GM10248 (cell line): Measurements from ENCODE around the gene ANKS3.

ENCODE experiments used
- CTCF ChIA-PET: fragments of 300-600 bp; sonication (Branson Sonifier 250); formaldehyde crosslinking; extraction: SDS; loops from one replicate; lab custom pipeline; 2021; ENCODE audit warnings: antibody characterized with exemption; lab: Yijun Ruan, JAX
- POLR2A ChIA-PET: fragments of 350-650 bp; sonication (Branson Sonifier 250); formaldehyde crosslinking; extraction: SDS; loops from one replicate; lab custom pipeline; 2020; ENCODE audit warnings: antibody characterized with exemption; lab: Yijun Ruan, JAX
- DNase-seq: peaks from one replicate; pipeline ENCODE4 v3.0.0; 2012; ENCODE audit errors: extremely low spot score
- CTCF ChIP-seq: IDR thresholded peaks from 2 replicates; pipeline ENCODE4 v1.5.1; 2012; ENCODE audit warnings: mild to moderate bottlenecking, low read depth; ENCODE audit errors: extremely low read depth, missing control alignments, control extremely low read depth

The ANKS3 gene

GRCh38 chr16:4647644-4647980 lies 86.5 kb downstream of the ANKS3 start:
- TF ChIP-seq CTCF, result no peak
- DNase-seq, result no peak
- ChIA-PET CTCF (no interaction called here), POLR2A (no interaction called here)

- POLR2A ChIA-PET, result no interaction called here
- CTCF ChIA-PET, result no interaction called here
These were observed 87.1 kb downstream of the ANKS3 start for GRCh38 chr16:4646773-4647643.

More at GRCh38 chr16:4646773-4647643, 87.1 kb downstream of the ANKS3 start:
- DNase-seq, result no peak
- no peak for TF ChIP-seq CTCF
